Left lung (tissue), 10 donors: ENCODE data around the gene CASK. TPM values are rescaled to one million over a fixed set of nuclear protein-coding genes. Genes with fewer than 3 reads are reported as not detected.

ENCODE experiments used
- ATAC-seq: fragments of 200-7000 bp; cut with Tn5 transposase; one replicate; pipeline ENCODE4 v1.9.1; 2020; ENCODE audit warnings: moderate library complexity
- DNase-seq, 4 donors: peaks; one replicate each; pipeline ENCODE4 v3.0.0-alpha.2; 2013 to 2020
- H3K27ac ChIP-seq, 2 donors: fragments of 200-600 bp; sonication (generic) in 1 of 2; one replicate each; pipeline versions ENCODE4 v1.5.0 to v1.8.0; 2020 to 2021
- H3K27me3 ChIP-seq, 2 donors: fragments of 200-600 bp; sonication (generic) in 1 of 2; one replicate each; pipeline versions ENCODE4 v1.5.0 to v1.8.0; 2020 to 2021
- H3K36me3 ChIP-seq, 2 donors: fragments of 200-600 bp; sonication (generic) in 1 of 2; one replicate each; pipeline versions ENCODE4 v1.5.0 to v1.8.0; 2020 to 2021
- H3K4me1 ChIP-seq, 2 donors: fragments of 200-600 bp; one replicate each; pipeline ENCODE4 v1.8.0; 2021
- H3K4me3 ChIP-seq, 2 donors: fragments of 200-600 bp; sonication (generic) in 1 of 2; one replicate each; pipeline versions ENCODE4 v1.5.0 to v1.8.0; 2020 to 2021; ENCODE audit warnings: mild to moderate bottlenecking in 1 of 2
- H3K9me3 ChIP-seq, 2 donors: fragments of 200-600 bp; sonication (generic) in 1 of 2; one replicate each; pipeline versions ENCODE4 v1.5.0 to v1.8.0; 2020 to 2021
- CTCF ChIP-seq, 2 donors: fragments of 200-600 bp; sonication (generic) in 1 of 2; IDR thresholded peaks; one replicate each; pipeline versions ENCODE4 v1.5.0 to v1.8.0; 2021; ENCODE audit warnings: antibody characterized with exemption in 2 of 2
- intact Hi-C, 2 donors: fragments of 100-400 bp; cut with DNase I; formaldehyde crosslinking; loops; one replicate each; pipeline versions ENCODE4 v1.11.2 to v1.14.2; 2022
- polyA plus RNA-seq, 6 donors: library from polyadenylated mRNA; unstranded; fragments of 120-200 nt; gene quantifications; one replicate each; pipeline ENCODE4 v1.2.1, GENCODE V29; 2013; ENCODE audit not compliant: insufficient read length in 6 of 6
- total RNA-seq, 2 donors: library from RNA; stranded (reverse); fragmentation: NEBNext Ultra II Directional; extraction: Animal tissue kit (Norgen Biotek cat#: 25700); gene quantifications; one replicate each; pipeline ENCODE4 v1.2.1, GENCODE V29; 2021
- donor health status: DM: no; HTN: yes; CAD: no.
- donor health status: DM: no; HTN: no; CAD: no.

Gene CASK
- total and polyA plus RNA-seq, 8 donors = 48.2 to 70.7 (median 56.9) TPM

DNA sequence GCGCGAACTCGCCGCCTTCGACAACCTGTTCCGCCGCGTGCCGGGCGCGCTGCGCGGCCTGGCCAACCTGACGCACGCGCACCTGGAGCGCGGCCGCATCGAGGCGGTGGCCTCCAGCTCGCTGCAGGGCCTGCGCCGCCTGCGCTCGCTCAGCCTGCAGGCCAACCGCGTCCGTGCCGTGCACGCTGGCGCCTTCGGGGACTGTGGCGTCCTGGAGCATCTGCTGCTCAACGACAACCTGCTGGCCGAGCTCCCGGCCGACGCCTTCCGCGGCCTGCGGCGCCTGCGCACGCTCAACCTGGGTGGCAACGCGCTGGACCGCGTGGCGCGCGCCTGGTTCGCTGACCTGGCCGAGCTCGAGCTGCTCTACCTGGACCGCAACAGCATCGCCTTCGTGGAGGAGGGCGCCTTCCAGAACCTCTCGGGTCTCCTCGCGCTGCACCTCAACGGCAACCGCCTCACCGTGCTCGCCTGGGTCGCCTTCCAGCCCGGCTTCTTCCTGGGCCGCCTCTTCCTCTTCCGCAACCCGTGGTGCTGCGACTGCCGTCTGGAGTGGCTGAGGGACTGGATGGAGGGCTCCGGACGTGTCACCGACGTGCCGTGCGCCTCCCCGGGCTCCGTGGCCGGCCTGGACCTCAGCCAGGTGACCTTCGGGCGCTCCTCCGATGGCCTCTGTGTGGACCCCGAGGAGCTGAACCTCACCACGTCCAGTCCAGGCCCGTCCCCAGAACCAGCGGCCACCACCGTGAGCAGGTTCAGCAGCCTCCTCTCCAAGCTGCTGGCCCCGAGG lies 449.2 kb downstream of the CASK start:
- Histone ChIP-seq H3K27ac (no peak overlapping the region), H3K36me3 (no peaks in the 10 kb centered on the region), H3K4me1 (no peaks in the 10 kb centered on the region), H3K9me3 (no peaks in the 10 kb centered on the region), H3K4me3 (no peak overlapping the region), H3K27me3 (no peaks in the 10 kb centered on the region)
- TF ChIP-seq CTCF (IDR thresholded peaks at IDR 0.05) = no peak
- intact Hi-C loops = no loop called here
- ATAC-seq (no peak), DNase-seq (no peak)

GRCh38 chrX:41472231-41472815 lies 451.0 kb downstream of the CASK start:
- no peaks in the 10 kb centered on the region for H3K36me3 ChIP-seq
- no peaks in the 10 kb centered on the region for H3K4me1 ChIP-seq
- H3K9me3 ChIP-seq = no peaks in the 10 kb centered on the region
- H3K27ac ChIP-seq = no peak overlapping the region
- ATAC-seq (no peak), DNase-seq (no peak)
- intact Hi-C loops = no loop called here
- H3K4me3 ChIP-seq = no peak overlapping the region
- no peak for TF ChIP-seq CTCF (IDR thresholded peaks at IDR 0.05)
- H3K27me3 ChIP-seq = no peaks in the 10 kb centered on the region

GRCh38 chrX:41471786-41472185 lies 451.6 kb downstream of the CASK start:
- Histone ChIP-seq H3K27ac (no peak overlapping the region), H3K36me3 (no peaks in the 10 kb centered on the region), H3K4me3 (no peak overlapping the region), H3K4me1 (no peaks in the 10 kb centered on the region), H3K9me3 (no peaks in the 10 kb centered on the region), H3K27me3 (no peaks in the 10 kb centered on the region)
- TF ChIP-seq CTCF (IDR thresholded peaks at IDR 0.05) = no peak
- intact Hi-C loops = no loop called here
- DNase-seq = no peak
- ATAC-seq = no peak

- intact Hi-C loops = no loop called here
- ATAC-seq = no peak
- H3K27me3 ChIP-seq = no peaks in the 10 kb centered on the region
Observed at GRCh38 chrX:41470706-41471105, 452.6 kb downstream of the CASK start.

More at GRCh38 chrX:41470706-41471105, 452.6 kb downstream of the CASK start:
- Histone ChIP-seq H3K4me1 (no peaks in the 10 kb centered on the region), H3K36me3 (no peaks in the 10 kb centered on the region), H3K27ac (no peak overlapping the region), H3K9me3 (no peaks in the 10 kb centered on the region), H3K4me3 (no peak overlapping the region)
- TF ChIP-seq CTCF (IDR thresholded peaks at IDR 0.05) = no peak
- no peak for DNase-seq
